ENCODE data around the gene CIDEA. TPM values are rescaled to one million over a fixed set of nuclear protein-coding genes. Genes with fewer than 3 reads are reported as not detected.

The CIDEA gene
- polyA plus RNA-seq, 3 donors, result not detected

DNA sequence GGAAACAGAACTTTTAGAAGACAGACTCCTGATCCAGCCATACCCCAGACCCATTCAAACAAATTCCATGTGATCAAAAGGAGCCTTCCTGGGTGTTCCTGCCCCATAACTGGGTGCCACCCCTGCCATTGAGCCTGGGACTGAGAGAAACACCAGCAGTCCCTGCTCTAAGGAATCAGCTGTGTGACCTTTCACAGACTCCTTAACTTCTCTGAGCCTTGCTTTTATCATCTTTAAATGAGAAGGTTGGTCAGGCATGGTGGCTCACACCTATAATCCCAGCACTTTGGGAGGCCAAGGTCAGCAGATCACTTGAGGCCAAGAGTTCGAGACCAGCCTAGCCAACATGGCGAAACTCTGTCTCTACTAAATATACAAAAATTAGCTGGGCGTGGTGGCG is 20.6 kb downstream of the CIDEA start:
- H3K4me1 ChIP-seq (ENCODE audit: control insufficient read depth in 1 of 2, insufficient read depth in 2 of 2, low read length in 2 of 2), result peaks cover 2 to 5% of the 10 kb centered on the region in 2 donors
- H3K79me2 ChIP-seq (ENCODE audit: insufficient read depth, low read length), result no peaks in the 10 kb centered on the region
- H3K4me2 ChIP-seq (replicated peaks; ENCODE audit: extremely low read depth, low read length, poor library complexity, severe bottlenecking), result no peak overlapping the region
- no peak for DNase-seq
- H2AFZ ChIP-seq (ENCODE audit: insufficient read depth, low read depth, low read length, poor library complexity, severe bottlenecking), result no peak overlapping the region
- no peaks in the 10 kb centered on the region for H3K9me3 ChIP-seq (replicated peaks in 1 of 2; ENCODE audit: control insufficient read depth in 1 of 2, insufficient read depth in 1 of 2, low read length in 2 of 2)
- intact Hi-C loops (cut with micrococcal nuclease), result no loop called here
- no peaks in the 10 kb centered on the region for H3K36me3 ChIP-seq (replicated peaks in 1 of 2; ENCODE audit: control insufficient read depth in 1 of 2, insufficient read depth in 2 of 2, low read length in 2 of 2)
- H3K9ac ChIP-seq (ENCODE audit: insufficient read depth, low read length, poor library complexity, severe bottlenecking), result no peak overlapping the region
- Mint-ChIP-seq H3K4me3 (no peak overlapping the region), H3K27ac (peak overlapping the region in 1 of 7 donors; percentile 28), H3K9me3 (no peaks in the 10 kb centered on the region), H3K36me3 (no peaks in the 10 kb centered on the region), H3K27me3 (ENCODE audit: low read depth in 3 of 3) (peaks cover 2 to 23% (median 12%) of the 10 kb centered on the region in 3 donors), H3K4me1 (peaks cover 11% of the 10 kb centered on the region)
- H4K20me1 ChIP-seq (ENCODE audit: insufficient read depth, low read length), result no peaks in the 10 kb centered on the region
- no peak overlapping the region for H3K4me3 ChIP-seq (replicated peaks in 1 of 3; ENCODE audit: low read depth in 2 of 3, low read length in 3 of 3)
- H3K27ac ChIP-seq (ENCODE audit: low read depth in 1 of 2, low read length in 2 of 2), result no peak overlapping the region
- 100% methylated on average over 2 of the region's 4 CpGs for WGBS (ENCODE audit: insufficient coverage)
- no peak for TF ChIP-seq CTCF (IDR thresholded peaks at IDR 0.05)
- H3K27me3 ChIP-seq (ENCODE audit: control insufficient read depth in 2 of 2, insufficient read depth in 2 of 2, low read length in 2 of 2), result no peaks in the 10 kb centered on the region

GRCh38 chr18:12276736-12277554 is 22.8 kb downstream of the CIDEA start:
- H3K4me3 Mint-ChIP-seq, result no peak overlapping the region
- no peak for TF ChIP-seq CTCF (IDR thresholded peaks at IDR 0.05)
- H3K36me3 Mint-ChIP-seq, result no peaks in the 10 kb centered on the region
- Histone ChIP-seq H3K79me2 (ENCODE audit: insufficient read depth, low read length) (no peaks in the 10 kb centered on the region), H3K27ac (ENCODE audit: low read depth in 1 of 2, low read length in 2 of 2) (no peak overlapping the region), H4K20me1 (ENCODE audit: insufficient read depth, low read length) (no peaks in the 10 kb centered on the region), H2AFZ (ENCODE audit: insufficient read depth, low read depth, low read length, poor library complexity, severe bottlenecking) (no peak overlapping the region), H3K4me3 (replicated peaks in 1 of 3; ENCODE audit: low read depth in 2 of 3, low read length in 3 of 3) (no peak overlapping the region), H3K4me2 (replicated peaks; ENCODE audit: extremely low read depth, low read length, poor library complexity, severe bottlenecking) (no peak overlapping the region), H3K27me3 (ENCODE audit: control insufficient read depth in 2 of 2, insufficient read depth in 2 of 2, low read length in 2 of 2) (no peaks in the 10 kb centered on the region), H3K4me1 (ENCODE audit: control insufficient read depth in 1 of 2, insufficient read depth in 2 of 2, low read length in 2 of 2) (peaks cover 0 to 2% of the 10 kb centered on the region in 2 donors), H3K36me3 (replicated peaks in 1 of 2; ENCODE audit: control insufficient read depth in 1 of 2, insufficient read depth in 2 of 2, low read length in 2 of 2) (no peaks in the 10 kb centered on the region), H3K9ac (ENCODE audit: insufficient read depth, low read length, poor library complexity, severe bottlenecking) (no peak overlapping the region), H3K9me3 (replicated peaks in 1 of 2; ENCODE audit: control insufficient read depth in 1 of 2, insufficient read depth in 1 of 2, low read length in 2 of 2) (no peaks in the 10 kb centered on the region)
- H3K27ac Mint-ChIP-seq, result no peak overlapping the region
- intact Hi-C loops (cut with micrococcal nuclease), result no loop called here
- WGBS (ENCODE audit: insufficient coverage), result 96% methylated on average over 24 of the region's 26 CpGs
- peaks cover 9% of the 10 kb centered on the region for H3K4me1 Mint-ChIP-seq
- H3K9me3 Mint-ChIP-seq, result no peaks in the 10 kb centered on the region
- peaks cover 2 to 8% (median 7%) of the 10 kb centered on the region in 3 donors for H3K27me3 Mint-ChIP-seq (ENCODE audit: low read depth in 3 of 3)
- no peak for DNase-seq

Data from CD14-positive monocyte (primary cell).